Measurements from ENCODE around the gene XRN2. TPM values are rescaled to one million over a fixed set of nuclear protein-coding genes. Genes with fewer than 3 reads are reported as not detected.
A peak's percentile ranks its signal among the peaks of the same experiment; 100 is the strongest.
"Not testable (repeated sequence)": the region's sequence is repeated elsewhere in the genome, so short reads cannot be mapped to it uniquely, and the experiment has no call there.

The XRN2 gene
- polyA plus RNA-seq, 4 donors, result 88.5 to 109 (median 102) TPM

DNA sequence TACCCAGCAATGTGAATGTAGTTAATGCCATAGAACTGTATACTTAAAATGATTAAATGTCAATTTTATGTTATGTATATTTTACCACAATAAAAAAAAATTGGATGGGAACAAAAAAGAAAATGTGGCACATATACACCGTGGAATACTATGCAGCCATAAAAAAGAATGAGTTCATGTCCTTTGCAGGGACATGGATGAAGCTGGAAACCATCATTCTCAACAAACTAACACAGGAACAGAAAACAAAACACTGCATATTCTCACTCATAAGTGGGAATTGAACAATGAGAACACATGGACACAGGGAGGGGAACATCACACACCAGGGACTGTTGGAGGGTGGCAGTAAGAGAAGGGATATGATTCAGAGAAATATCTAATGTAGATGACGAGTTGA is 116.0 kb downstream of the XRN2 start:
- DNase-seq (ENCODE audit: low read depth in 4 of 4, low spot score in 3 of 4), result not testable (repeated sequence)

DNA sequence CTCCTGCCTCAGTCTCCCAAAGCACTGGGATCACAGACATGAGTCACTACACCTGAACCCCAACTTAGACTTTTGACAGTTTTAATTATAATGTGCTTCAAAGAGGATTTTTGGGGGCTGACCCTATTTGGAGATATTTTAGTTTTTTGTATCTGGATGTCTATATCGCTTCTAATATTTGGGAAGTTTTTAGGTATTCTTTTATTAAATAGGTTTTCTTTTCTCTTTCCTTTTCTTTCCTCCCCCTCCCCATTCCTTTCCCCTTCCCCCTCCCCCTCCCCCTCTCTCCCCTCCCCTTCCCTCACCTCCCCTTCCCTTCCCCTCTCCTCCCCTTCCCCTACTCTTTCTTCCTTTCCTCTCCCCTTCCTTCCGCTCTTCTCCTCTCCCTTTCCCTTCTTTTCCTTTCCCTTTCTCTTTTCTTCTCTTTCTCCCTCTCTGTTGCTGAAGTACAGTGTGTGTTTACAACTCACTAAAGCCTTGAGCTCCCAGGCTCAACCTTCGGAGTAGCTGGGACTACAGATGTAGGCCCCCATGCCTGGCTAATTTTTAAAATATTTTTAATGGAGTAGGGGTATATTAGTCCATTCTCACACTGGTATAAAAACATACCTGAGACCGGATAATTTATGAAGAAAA is 118.6 kb downstream of the XRN2 start:
- no peak for DNase-seq (ENCODE audit: low read depth in 4 of 4, low spot score in 3 of 4)

DNA sequence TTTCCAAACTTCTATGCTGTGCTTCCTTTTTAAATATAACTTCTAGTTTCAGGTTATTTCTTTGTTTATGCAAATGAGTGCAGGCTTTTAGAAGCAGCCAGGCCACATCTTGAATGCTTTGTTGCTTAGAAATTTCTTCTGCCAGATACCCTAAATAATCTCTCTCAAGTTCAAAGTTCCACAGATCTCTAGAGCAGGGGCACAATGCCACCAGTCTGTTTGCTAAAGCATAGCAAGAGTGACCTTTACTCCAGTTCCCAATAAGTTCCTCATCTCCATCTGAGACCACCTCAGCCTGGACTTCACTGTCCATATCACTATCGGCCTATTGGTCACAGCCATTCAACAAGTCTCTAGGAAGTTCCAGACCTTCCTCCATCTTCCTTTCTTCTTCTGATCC is 120.6 kb downstream of the XRN2 start:
- not testable (repeated sequence) for DNase-seq (ENCODE audit: low read depth in 4 of 4, low spot score in 3 of 4)

- DNase-seq (ENCODE audit: low read depth in 4 of 4, low spot score in 3 of 4), result no peak
Measured at GRCh38 chr20:21424846-21425245, 121.7 kb downstream of the XRN2 start.

GRCh38 chr20:21430020-21430419 is 126.9 kb downstream of the XRN2 start:
- DNase-seq (ENCODE audit: low read depth in 4 of 4, low spot score in 3 of 4), result peak; percentile 16 to 52 (median 28)

- DNase-seq (ENCODE audit: low read depth in 4 of 4, low spot score in 3 of 4), result no peak
Measured at GRCh38 chr20:21432911-21433310, 129.8 kb downstream of the XRN2 start.

DNA sequence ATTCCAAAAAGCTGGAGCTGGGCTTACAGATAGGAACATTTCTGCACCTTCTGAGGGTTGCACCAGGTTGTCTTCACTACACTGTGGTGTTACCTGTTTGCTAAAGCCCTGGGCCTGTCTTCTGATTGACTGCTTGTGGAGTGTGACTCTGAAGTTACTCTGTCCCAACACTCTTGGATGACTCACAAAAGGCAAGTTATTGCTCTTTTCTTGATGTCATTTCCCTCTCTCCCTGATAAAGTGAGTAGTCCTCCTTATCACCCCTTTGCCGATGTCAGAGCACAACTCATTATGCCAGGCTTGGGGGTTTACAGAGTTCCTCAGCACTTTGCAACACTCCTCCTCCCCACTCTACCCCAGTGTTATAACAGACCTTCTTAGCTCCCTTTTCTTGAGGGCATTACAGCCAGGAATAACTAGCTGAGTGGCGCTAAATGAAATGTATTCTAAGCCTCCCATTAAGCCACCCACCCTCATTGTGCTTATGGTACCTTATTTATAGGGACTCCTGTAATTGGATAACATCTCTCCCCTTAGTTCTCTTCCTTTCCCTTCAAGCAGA is 130.3 kb downstream of the XRN2 start:
- no peak for DNase-seq (ENCODE audit: low read depth in 4 of 4, low spot score in 3 of 4)

GRCh38 chr20:21435576-21435975 is 132.4 kb downstream of the XRN2 start:
- no peak for DNase-seq (ENCODE audit: low read depth in 4 of 4, low spot score in 3 of 4)

DNA sequence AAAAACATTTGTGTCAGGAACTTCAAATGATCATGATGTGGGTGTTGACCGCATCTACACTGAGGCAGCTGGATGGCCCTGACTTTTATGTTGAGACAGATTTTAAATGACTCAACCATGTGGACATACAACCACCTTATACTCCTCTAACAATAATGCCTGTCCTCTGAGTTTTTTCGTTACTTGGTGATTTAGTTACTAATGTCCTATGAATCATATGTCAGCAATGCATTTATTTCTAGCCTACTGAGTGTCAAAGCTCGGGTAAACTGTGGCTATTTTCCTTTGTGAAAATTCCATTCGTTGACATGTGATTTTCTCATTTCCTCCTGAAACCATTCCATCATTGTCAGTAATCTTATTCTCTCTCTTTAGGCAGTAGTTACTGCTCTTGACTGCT is 133.1 kb downstream of the XRN2 start:
- no peak for DNase-seq (ENCODE audit: low read depth in 4 of 4, low spot score in 3 of 4)

DNA sequence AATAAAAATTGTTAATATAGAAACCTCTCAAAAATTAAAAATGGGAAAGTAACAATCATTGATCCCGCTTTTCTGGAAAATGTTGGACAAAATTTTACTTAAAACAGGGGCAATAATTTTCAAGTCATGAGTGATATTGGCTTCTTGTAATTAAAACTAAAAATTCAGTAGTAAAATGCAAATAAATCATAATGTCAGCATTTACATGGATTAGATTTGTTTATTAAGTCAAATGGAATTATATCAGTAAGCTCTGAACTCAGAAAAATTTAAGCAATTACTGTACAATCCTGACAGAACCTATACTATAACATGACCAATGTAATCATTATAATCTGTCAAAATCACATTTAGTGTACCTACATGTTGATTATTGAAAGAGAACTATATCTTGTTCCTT is 134.1 kb downstream of the XRN2 start:
- no peak for DNase-seq (ENCODE audit: low read depth in 4 of 4, low spot score in 3 of 4)

DNA sequence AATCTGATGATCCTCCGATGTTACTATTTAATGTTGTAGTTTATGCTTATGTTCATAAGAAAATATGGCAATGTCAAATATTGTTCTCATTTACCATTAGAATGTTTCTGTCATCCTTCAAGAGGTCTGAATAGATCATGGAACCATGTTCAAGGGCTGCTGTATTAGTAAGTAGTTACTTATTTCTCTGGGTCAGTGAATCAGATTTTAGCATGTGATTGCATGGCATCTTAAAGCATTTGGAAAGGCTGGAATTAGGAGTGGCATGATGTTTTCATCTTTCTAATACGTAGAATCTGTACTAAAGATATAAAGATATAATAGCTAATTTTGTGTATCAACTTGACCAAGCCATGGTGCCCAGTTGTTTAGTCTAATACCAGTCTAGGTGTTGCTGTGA is 134.7 kb downstream of the XRN2 start:
- no peak for DNase-seq (ENCODE audit: low read depth in 4 of 4, low spot score in 3 of 4)

Other genes starting within 250 kb of the XRN2 start
- gene LINC00237, start 197.0 kb upstream of the XRN2 start, polyA plus RNA-seq (ENCODE audit: insufficient read length in 4 of 4), result not detected
- 10 to 100 TPM; 29.3 to 36.7 (median 32.5) TPM for gene KIZ, start 177.2 kb upstream of the XRN2 start, polyA plus RNA-seq (ENCODE audit: insufficient read length in 4 of 4)
- gene NKX2-4, start 94.2 kb downstream of the XRN2 start, polyA plus RNA-seq (ENCODE audit: insufficient read length in 4 of 4), result not detected
- gene NKX2-2, start 210.7 kb downstream of the XRN2 start, polyA plus RNA-seq (ENCODE audit: insufficient read length in 4 of 4), result not detected

Measured in right renal pelvis (tissue), 4 donors.